PC-9 (cell line): ENCODE data around the gene ABCA7. TPM values are rescaled to one million over a fixed set of nuclear protein-coding genes. Genes with fewer than 3 reads are reported as not detected.

Experiments
- BruUV-seq: library from RNA; stranded (reverse); fragments of 400-500 nt; replicated peaks from 2 replicates; lab custom pipeline; 2021; lab: Mats Ljungman, UMichigan
- CTCF ChIA-PET: fragments of 300-600 bp; sonication (Branson Sonifier 250); formaldehyde crosslinking; loops from one replicate; lab custom pipeline; 2022; ENCODE audit warnings: antibody characterized with exemption; lab: Charles Lee
- POLR2A ChIA-PET: fragments of 300-600 bp; sonication (Branson Sonifier 250); formaldehyde crosslinking; loops from one replicate; lab custom pipeline; 2022; ENCODE audit warnings: antibody characterized with exemption; ENCODE audit not compliant: unreplicated experiment; lab: Charles Lee
- DNase-seq, 2 experiments: peaks; one replicate each; pipeline versions ENCODE4 v3.0.0 to v3.0.0-alpha.2; 2015 to 2022; ENCODE audit warnings: mixed read lengths in 1 of 2
- H2AFZ ChIP-seq: fragments of 200-600 bp; sonication (generic); 2 replicates; pipeline ENCODE4 v1.8.1; 2017; ENCODE audit warnings: antibody characterized with exemption
- H3F3A ChIP-seq: fragments of 200-600 bp; sonication (generic); 2 replicates; pipeline ENCODE4 v1.8.1; 2017; ENCODE audit warnings: antibody characterized with exemption, mild to moderate bottlenecking, low read depth; ENCODE audit not compliant: insufficient read depth
- H3K27ac ChIP-seq: fragments of 200-600 bp; sonication (generic); 2 replicates; pipeline ENCODE4 v1.6.1; 2016; ENCODE audit warnings: mixed run types
- H3K27me3 ChIP-seq: fragments of 200-600 bp; sonication (generic); 2 replicates; pipeline ENCODE4 v1.6.1; 2016; ENCODE audit warnings: low read depth, mixed run types; ENCODE audit not compliant: insufficient read depth
- H3K36me3 ChIP-seq: fragments of 200-600 bp; sonication (generic); 2 replicates; pipeline ENCODE4 v1.6.1; 2016; ENCODE audit warnings: low read depth, mixed run types
- H3K4me1 ChIP-seq: fragments of 200-600 bp; sonication (generic); replicated peaks from 2 replicates; pipeline ENCODE4 v1.6.1; 2016; ENCODE audit warnings: mixed run types; ENCODE audit not compliant: insufficient read depth
- H3K4me2 ChIP-seq: fragments of 200-600 bp; sonication (generic); 2 replicates; pipeline ENCODE4 v1.6.1; 2017; ENCODE audit warnings: mixed run types
- H3K4me3 ChIP-seq: fragments of 200-600 bp; sonication (generic); 2 replicates; pipeline ENCODE4 v1.6.1; 2016; ENCODE audit warnings: mixed run types
- H3K79me2 ChIP-seq: fragments of 200-600 bp; sonication (generic); 2 replicates; pipeline ENCODE4 v1.6.1; 2017; ENCODE audit warnings: low read depth, mixed run types
- H3K9me2 ChIP-seq: fragments of 200-600 bp; sonication (generic); 2 replicates; pipeline ENCODE4 v1.8.1; 2017; ENCODE audit warnings: mild to moderate bottlenecking; ENCODE audit not compliant: insufficient read depth
- H3K9me3 ChIP-seq: fragments of 200-600 bp; sonication (generic); 2 replicates; pipeline ENCODE4 v1.8.1; 2016; ENCODE audit warnings: low read depth; ENCODE audit not compliant: insufficient read depth
- H4K20me1 ChIP-seq: fragments of 200-600 bp; sonication (generic); 2 replicates; pipeline ENCODE4 v1.8.1; 2017; ENCODE audit not compliant: insufficient read depth
- EZH2 ChIP-seq: fragments of 200-600 bp; sonication (generic); IDR thresholded peaks from 2 replicates; pipeline ENCODE4 v1.8.0; 2017; ENCODE audit warnings: antibody characterized with exemption, low read depth
- intact Hi-C: fragments of 100-400 bp; cut with micrococcal nuclease; formaldehyde crosslinking; loops from one replicate; pipeline ENCODE4 v1.10.0; 2022; ENCODE audit not compliant: unreplicated experiment
- total RNA-seq: library from RNA; stranded (reverse); gene quantifications from 2 replicates; pipeline ENCODE4 v1.2.3, GENCODE V29; 2021
- TF ChIP-seq, protein P1 (sequence below): fragments of 200-600 bp; sonication (generic); conservative IDR thresholded peaks from 2 replicates; pipeline ENCODE4 v1.6.1; 2017; ENCODE audit warnings: mixed run types, antibody characterized with exemption, mild to moderate bottlenecking, moderate library complexity

Gene ABCA7
- total RNA-seq, 1 experiment from 2014 or later = 29.9 TPM

DNA sequence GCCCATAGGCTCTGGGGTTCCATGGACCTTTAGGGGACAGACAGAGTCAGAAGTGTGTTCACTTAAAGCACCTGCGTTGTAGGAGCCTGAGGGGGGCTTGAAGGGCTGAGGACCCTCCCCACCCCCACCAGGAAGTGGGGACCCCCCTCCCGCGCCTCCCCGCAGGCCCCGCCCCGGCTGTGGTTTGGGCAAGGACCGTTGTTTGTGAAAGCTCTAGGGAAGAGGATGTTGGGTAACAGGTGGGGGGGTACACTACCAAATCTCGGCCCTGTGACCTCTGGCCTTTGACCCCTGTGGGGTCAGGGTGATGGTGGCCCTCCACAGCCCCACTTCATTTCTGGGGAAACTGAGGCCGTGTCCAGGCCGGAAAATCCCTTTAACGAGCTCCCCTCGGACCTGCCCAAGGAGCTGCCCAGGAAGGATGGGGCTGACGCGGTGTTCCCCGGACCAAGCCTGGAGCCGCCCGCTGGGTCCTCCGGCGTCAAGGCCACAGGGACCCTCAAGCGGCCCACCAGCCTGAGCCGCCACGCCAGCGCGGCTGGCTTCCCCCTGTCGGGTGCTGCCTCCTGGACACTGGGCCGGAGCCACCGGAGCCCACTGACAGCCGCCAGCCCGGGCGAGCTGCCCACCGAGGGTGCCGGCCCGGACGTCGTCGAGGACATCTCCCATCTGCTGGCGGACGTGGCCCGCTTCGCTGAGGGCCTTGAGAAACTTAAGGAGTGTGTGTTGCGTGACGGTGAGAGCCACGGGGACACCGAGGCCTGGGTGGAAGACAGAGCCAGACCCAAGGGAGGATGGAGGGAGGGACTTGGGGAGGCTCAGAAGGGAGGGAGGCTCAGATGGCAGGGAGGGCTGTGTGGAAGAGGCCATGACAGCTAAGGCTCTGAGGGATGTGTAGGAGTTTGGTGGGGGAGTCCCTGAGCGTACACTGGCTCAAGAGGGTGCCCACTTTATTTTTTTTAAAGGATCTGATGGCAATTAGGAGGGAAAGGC, 28.4 kb downstream of the ABCA7 start:
- Histone ChIP-seq H4K20me1 (no peaks in the 10 kb centered on the region), H3K27me3 (no peaks in the 10 kb centered on the region), H3K36me3 (no peaks in the 10 kb centered on the region), H2AFZ (no peak overlapping the region), H3K27ac (no peak overlapping the region), H3F3A (peaks cover 37% of the 10 kb centered on the region), H3K79me2 (no peaks in the 10 kb centered on the region), H3K4me1 (peaks cover 19% of the 10 kb centered on the region), H3K9me3 (no peaks in the 10 kb centered on the region), H3K4me3 (peak overlapping the region; percentile 71), H3K9me2 (no peaks in the 10 kb centered on the region), H3K4me2 (peak overlapping the region; percentile 97)
- intact Hi-C loops = loop anchor here (5.0 kb wide), 1 partner anchor 34 kb away; the partner anchor contains the start of gene GPX4
- POLR2A ChIA-PET = interaction anchor here (0.5 kb wide), 1 partner anchor 597 kb away, joined by 6 read pairs; no protein-coding TSS in a partner anchor
- no peak for TF ChIP-seq EZH2
- TF ChIP-seq, protein P1, sequence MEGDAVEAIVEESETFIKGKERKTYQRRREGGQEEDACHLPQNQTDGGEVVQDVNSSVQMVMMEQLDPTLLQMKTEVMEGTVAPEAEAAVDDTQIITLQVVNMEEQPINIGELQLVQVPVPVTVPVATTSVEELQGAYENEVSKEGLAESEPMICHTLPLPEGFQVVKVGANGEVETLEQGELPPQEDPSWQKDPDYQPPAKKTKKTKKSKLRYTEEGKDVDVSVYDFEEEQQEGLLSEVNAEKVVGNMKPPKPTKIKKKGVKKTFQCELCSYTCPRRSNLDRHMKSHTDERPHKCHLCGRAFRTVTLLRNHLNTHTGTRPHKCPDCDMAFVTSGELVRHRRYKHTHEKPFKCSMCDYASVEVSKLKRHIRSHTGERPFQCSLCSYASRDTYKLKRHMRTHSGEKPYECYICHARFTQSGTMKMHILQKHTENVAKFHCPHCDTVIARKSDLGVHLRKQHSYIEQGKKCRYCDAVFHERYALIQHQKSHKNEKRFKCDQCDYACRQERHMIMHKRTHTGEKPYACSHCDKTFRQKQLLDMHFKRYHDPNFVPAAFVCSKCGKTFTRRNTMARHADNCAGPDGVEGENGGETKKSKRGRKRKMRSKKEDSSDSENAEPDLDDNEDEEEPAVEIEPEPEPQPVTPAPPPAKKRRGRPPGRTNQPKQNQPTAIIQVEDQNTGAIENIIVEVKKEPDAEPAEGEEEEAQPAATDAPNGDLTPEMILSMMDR = no peak
- no peak for DNase-seq
- BruUV-seq = no TSS peak
- CTCF ChIA-PET = no interaction called here

DNA sequence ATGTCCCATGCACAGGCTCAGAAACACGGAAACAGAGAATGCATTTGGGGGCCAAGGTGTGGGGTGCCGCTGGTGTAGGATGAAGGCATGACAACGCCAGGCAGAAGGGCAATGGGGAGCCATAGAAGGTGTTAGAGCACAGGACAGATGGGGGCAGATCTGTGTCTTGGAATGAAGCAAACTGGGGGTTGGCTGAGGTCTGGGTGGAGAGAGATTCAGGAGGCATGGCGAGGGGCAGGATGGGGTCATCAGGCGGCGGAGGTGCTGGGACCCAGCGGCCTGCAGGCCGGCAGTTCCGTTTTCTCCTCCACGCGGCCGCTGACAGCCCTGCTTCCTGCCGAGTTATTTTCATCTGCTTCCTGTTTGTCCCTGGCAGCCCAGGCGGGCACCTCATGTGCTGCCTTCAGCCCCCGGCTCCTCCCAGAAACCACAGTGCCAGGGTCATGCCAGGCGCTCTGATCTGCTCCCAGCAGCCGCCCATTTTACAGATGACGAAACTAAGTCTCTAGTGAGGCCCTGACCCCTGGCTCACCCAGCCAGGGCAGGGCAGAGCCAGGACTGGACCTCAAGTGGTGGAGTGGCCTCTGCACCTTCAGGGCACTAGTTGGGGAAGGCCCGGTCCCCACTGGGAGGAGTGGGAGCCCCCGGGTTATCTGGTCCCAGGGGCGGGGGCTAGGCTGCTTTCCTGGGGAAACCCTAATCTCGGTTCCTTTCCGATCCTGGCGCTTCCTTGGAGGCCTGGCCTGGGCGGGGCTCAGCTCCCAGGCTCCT, 29.3 kb downstream of the ABCA7 start:
- peaks cover 19% of the 10 kb centered on the region for H3K4me1 ChIP-seq
- DNase-seq = no peak

DNA sequence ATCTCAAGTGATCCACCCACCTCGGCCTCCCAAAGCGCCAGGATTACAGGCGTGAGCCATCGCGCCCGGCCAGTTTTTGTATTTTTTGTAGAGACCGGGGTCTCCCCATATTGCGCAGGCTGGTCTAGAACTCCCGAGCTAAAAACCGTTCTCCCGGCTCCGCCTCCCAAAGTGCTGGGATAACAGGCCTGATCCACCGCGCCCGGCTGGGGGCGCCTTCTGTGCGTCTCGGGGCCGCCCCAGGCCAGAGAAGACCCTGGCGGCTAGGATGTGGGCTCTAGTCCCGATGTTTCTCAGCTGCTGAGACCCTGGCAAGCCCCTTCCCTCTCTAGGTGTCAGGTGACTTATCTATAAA, 30.6 kb downstream of the ABCA7 start:
- H3K4me3 ChIP-seq = no peak overlapping the region
- peaks cover 27% of the 10 kb centered on the region; the same call in 1 of the 2 replicates for H3F3A ChIP-seq
- ChIA-PET POLR2A (no interaction called here), CTCF (no interaction called here)
- no peaks in the 10 kb centered on the region for H3K9me2 ChIP-seq
- no peaks in the 10 kb centered on the region for H3K36me3 ChIP-seq
- no peak overlapping the region for H2AFZ ChIP-seq
- TF ChIP-seq, protein P1 = no peak
- TF ChIP-seq EZH2 = no peak
- BruUV-seq = no TSS peak
- H3K4me2 ChIP-seq = no peak overlapping the region
- no peaks in the 10 kb centered on the region for H3K79me2 ChIP-seq
- intact Hi-C loops = no loop called here
- H3K27ac ChIP-seq = no peak overlapping the region
- H3K9me3 ChIP-seq = no peaks in the 10 kb centered on the region
- H3K27me3 ChIP-seq = no peaks in the 10 kb centered on the region
- H3K4me1 ChIP-seq = peaks cover 16% of the 10 kb centered on the region
- H4K20me1 ChIP-seq = no peaks in the 10 kb centered on the region
- DNase-seq = no peak

More for the DNA sequence above, 29.3 kb downstream of the ABCA7 start:
- ChIA-PET POLR2A (interaction anchor here (0.6 kb wide), 1 partner anchor 47 kb away, joined by 6 read pairs; no protein-coding TSS in a partner anchor), CTCF (no interaction called here)
- H3K36me3 ChIP-seq = no peaks in the 10 kb centered on the region
- no peaks in the 10 kb centered on the region for H4K20me1 ChIP-seq
- TF ChIP-seq, protein P1 = no peak
- no peak for TF ChIP-seq EZH2
- H3K79me2 ChIP-seq = no peaks in the 10 kb centered on the region
- H2AFZ ChIP-seq = no peak overlapping the region
- no peak overlapping the region for H3K4me3 ChIP-seq
- intact Hi-C loops = loop anchor here (5.0 kb wide), 1 partner anchor 33 kb away; the partner anchor contains the start of gene GPX4
- no peaks in the 10 kb centered on the region for H3K27me3 ChIP-seq
- no peaks in the 10 kb centered on the region for H3K9me3 ChIP-seq
- no peak overlapping the region for H3K27ac ChIP-seq
- BruUV-seq = no TSS peak
- H3F3A ChIP-seq = peaks cover 31% of the 10 kb centered on the region
- no peak overlapping the region for H3K4me2 ChIP-seq
- no peaks in the 10 kb centered on the region for H3K9me2 ChIP-seq
